CD4-positive, alpha-beta memory T cell (primary cell): Measurements from ENCODE around the gene KCTD19. TPM values are rescaled to one million over a fixed set of nuclear protein-coding genes. Genes with fewer than 3 reads are reported as not detected.

Source experiments
- CTCF ChIA-PET: fragments of 350-600 bp; sonication (Branson Sonifier 250); formaldehyde crosslinking; loops from one replicate; lab custom pipeline; 2021; ENCODE audit warnings: inconsistent platforms; ENCODE audit not compliant: partially characterized antibody; lab: Charles Lee
- POLR2A ChIA-PET: fragments of 350-600 bp; sonication (Branson Sonifier 250); formaldehyde crosslinking; loops from one replicate; lab custom pipeline; 2021; ENCODE audit not compliant: partially characterized antibody; lab: Charles Lee
- DNase-seq, 5 donors: peaks; one replicate each; pipeline versions ENCODE4 v3.0.0 to v3.0.0-alpha.2; 2020 to 2022; ENCODE audit warnings: mixed read lengths in 1 of 5
- H3K27ac ChIP-seq: one replicate; pipeline ENCODE4 v1.7.0; 2013; ENCODE audit warnings: low read depth, low read length
- H3K27me3 ChIP-seq: 2 replicates; pipeline ENCODE4 v1.7.0; 2013; ENCODE audit warnings: mild to moderate bottlenecking, low read length, moderate library complexity; ENCODE audit not compliant: insufficient read depth
- H3K36me3 ChIP-seq: 2 replicates; pipeline ENCODE4 v1.7.0; 2013; ENCODE audit warnings: mild to moderate bottlenecking, low read length, moderate library complexity; ENCODE audit not compliant: insufficient read depth
- H3K4me1 ChIP-seq: 2 replicates; pipeline ENCODE4 v1.7.0; 2013; ENCODE audit warnings: mild to moderate bottlenecking, low read length, moderate library complexity; ENCODE audit not compliant: insufficient read depth
- H3K4me3 ChIP-seq, 2 donors: one replicate each; pipeline ENCODE4 v1.7.0; 2013; ENCODE audit warnings: low read length in 2 of 2, mild to moderate bottlenecking in 1 of 2
- H3K9me3 ChIP-seq, 2 donors: one replicate each; pipeline ENCODE4 v1.7.0; 2013; ENCODE audit warnings: low read length in 2 of 2, control low read depth in 1 of 2; ENCODE audit not compliant: control insufficient read depth in 1 of 2
- H3K27ac Mint-ChIP-seq, 7 donors: one replicate each; pipeline ENCODE4 v1.8.0; 2020 to 2021; ENCODE audit warnings: mixed read lengths in 7 of 7, mild to moderate bottlenecking in 6 of 7, inconsistent platforms in 3 of 7, moderate library complexity in 3 of 7
- H3K27me3 Mint-ChIP-seq, 2 donors: one replicate each; pipeline ENCODE4 v1.8.0; 2020 to 2021; ENCODE audit warnings: mixed read lengths in 2 of 2
- H3K36me3 Mint-ChIP-seq, 2 donors: one replicate each; pipeline ENCODE4 v1.8.0; 2020 to 2021; ENCODE audit warnings: mixed read lengths in 2 of 2, inconsistent platforms in 1 of 2, mild to moderate bottlenecking in 1 of 2
- H3K4me1 Mint-ChIP-seq, 4 donors: one replicate each; pipeline ENCODE4 v1.8.0; 2020 to 2021; ENCODE audit warnings: mixed read lengths in 4 of 4, mild to moderate bottlenecking in 1 of 4
- H3K4me3 Mint-ChIP-seq, 8 donors: one replicate each; pipeline ENCODE4 v1.8.0; 2020 to 2021; ENCODE audit warnings: mixed read lengths in 8 of 8, mild to moderate bottlenecking in 7 of 8, moderate library complexity in 6 of 8, inconsistent platforms in 3 of 8
- H3K9me3 Mint-ChIP-seq, 8 donors: one replicate each; pipeline ENCODE4 v1.8.0; 2020 to 2021; ENCODE audit warnings: mixed read lengths in 8 of 8, mild to moderate bottlenecking in 5 of 8, inconsistent platforms in 3 of 8, moderate library complexity in 1 of 8
- intact Hi-C: fragments of 100-400 bp; cut with micrococcal nuclease; formaldehyde crosslinking; loops from one replicate; pipeline ENCODE4 v1.15.1; 2023
- polyA plus RNA-seq, 2 donors: library from polyadenylated mRNA; unstranded; fragments of 300-500 nt; fragmentation: Illumina TruSeq; gene quantifications; one replicate each; pipeline ENCODE4 v1.2.3, GENCODE V29; 2021
- total RNA-seq, 2 experiments: library from RNA; stranded (reverse); gene quantifications; one replicate each; pipeline ENCODE4 v1.2.3, GENCODE V29; 2021

KCTD19 gene
- total and polyA plus RNA-seq, 4 experiments from 2014 or later = 0.10 TPM; not detected in 3

DNA sequence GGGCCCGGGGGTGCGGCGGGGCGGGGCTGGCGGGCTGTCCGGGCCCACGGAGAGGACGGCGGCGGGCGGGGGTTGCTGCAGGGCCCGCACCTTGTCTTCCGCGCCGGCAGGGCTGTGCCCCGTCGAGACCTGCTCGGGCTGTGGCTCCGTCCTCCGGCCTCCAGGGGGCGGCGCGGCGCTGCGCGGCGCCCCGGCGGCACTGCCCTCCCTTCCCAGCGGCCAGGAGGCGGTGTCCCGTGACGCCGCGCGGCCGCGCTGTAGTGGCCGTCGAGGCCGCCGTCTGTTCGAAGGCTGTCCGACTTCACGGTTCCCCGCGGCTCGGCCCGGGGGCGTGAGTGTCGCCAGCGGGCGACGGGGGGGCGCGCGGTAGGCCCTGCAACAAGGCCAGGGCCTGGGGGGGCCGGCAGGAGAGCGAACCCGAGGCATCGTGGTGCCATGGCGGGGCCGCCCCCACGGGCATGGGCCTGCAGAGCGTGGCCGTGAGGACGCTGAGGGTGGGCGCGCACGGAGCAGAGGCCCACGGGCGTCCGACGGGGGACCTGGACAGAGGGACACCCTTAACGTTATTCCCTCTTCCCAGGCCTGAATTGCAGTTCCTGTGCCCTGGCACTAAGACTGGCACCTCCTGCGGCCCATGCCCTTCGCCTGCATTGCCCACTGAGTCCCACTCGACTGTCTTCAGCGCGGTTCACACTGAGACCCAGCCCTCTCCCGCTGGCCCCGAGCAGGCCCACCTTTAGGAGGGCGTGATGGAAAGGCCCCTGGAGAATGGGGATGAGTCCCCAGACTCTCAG is 47.0 kb downstream of the KCTD19 start, which contains the start of gene PLEKHG4:
Gene PLEKHG4, plus strand, starts transcription at position 237 of the 794 bp plus-strand sequence. Its CDS starts 513 bp downstream, at position 750.
- ChIA-PET CTCF (interaction anchor here (0.8 to 1.4 kb wide), 3 partner anchors 10 to 78 kb away, joined by 3 read pairs; no protein-coding TSS in a partner anchor), POLR2A (interaction anchor here (1.0 to 2.0 kb wide), 5 partner anchors 19 to 97 kb away, joined by 3 to 5 read pairs (median 4); partner anchors contain the start of genes SLC9A5 and TMEM208)
- Histone ChIP-seq H3K36me3 (no peaks in the 10 kb centered on the region), H3K27ac (peak within 1 kb of the TSS; percentile 40), H3K27me3 (no peaks in the 10 kb centered on the region), H3K4me1 (peaks cover 20% of the 10 kb centered on the region), H3K9me3 (no peaks in the 10 kb centered on the region), H3K4me3 (peak within 1 kb of the TSS; percentile 52 to 68)
- peak; percentile 74 to 80 (median 78) for DNase-seq
- intact Hi-C loops = loop anchor here (1.0 to 5.0 kb wide), 4 partner anchors 32 to 186 kb away; partner anchors contain the start of genes FHOD1 and TMEM208
- Mint-ChIP-seq H3K9me3 (no peaks in the 10 kb centered on the region), H3K4me1 (peaks cover 3 to 26% (median 15%) of the 10 kb centered on the region in 4 donors), H3K36me3 (peaks cover 4 to 15% of the 10 kb centered on the region in 2 donors), H3K27ac (peak within 1 kb of the TSS; percentile 57 to 92 (median 78)), H3K4me3 (peak within 1 kb of the TSS; percentile 81 to 89 (median 84)), H3K27me3 (no peaks in the 10 kb centered on the region)

GRCh38 chr16:67278773-67279295 is 47.7 kb downstream of the KCTD19 start:
- POLR2A ChIA-PET = interaction anchor here (0.9 to 1.3 kb wide), 6 partner anchors 12 to 96 kb away, joined by 3 to 4 read pairs (median 4); partner anchors contain the start of genes SLC9A5 and TMEM208
- CTCF ChIA-PET = interaction anchor here (0.9 to 1.4 kb wide), 7 partner anchors 11 to 261 kb away, joined by 3 to 5 read pairs (median 3); partner anchors contain the start of genes FHOD1 and TMEM208
- Histone ChIP-seq H3K27me3 (no peaks in the 10 kb centered on the region), H3K4me3 (peak overlapping the region; percentile 52 to 68), H3K4me1 (peaks cover 20% of the 10 kb centered on the region), H3K27ac (peak overlapping the region; percentile 40), H3K36me3 (no peaks in the 10 kb centered on the region), H3K9me3 (no peaks in the 10 kb centered on the region)
- peak overlapping the region; percentile 57 to 92 (median 78) for H3K27ac Mint-ChIP-seq
- H3K9me3 Mint-ChIP-seq = no peaks in the 10 kb centered on the region
- intact Hi-C loops = loop anchor here (1.0 to 5.0 kb wide), 4 partner anchors 32 to 186 kb away; partner anchors contain the start of genes FHOD1 and TMEM208
- H3K36me3 Mint-ChIP-seq = peaks cover 4 to 16% of the 10 kb centered on the region in 2 donors
- peak in 3 of 5 donors; percentile 27 to 63 (median 34) for DNase-seq
- H3K4me3 Mint-ChIP-seq = peak overlapping the region; percentile 81 to 89 (median 84)
- no peaks in the 10 kb centered on the region for H3K27me3 Mint-ChIP-seq
- peaks cover 3 to 26% (median 15%) of the 10 kb centered on the region in 4 donors for H3K4me1 Mint-ChIP-seq

GRCh38 chr16:67277999-67278772 is 48.4 kb downstream of the KCTD19 start:
- H3K36me3 Mint-ChIP-seq = peaks cover 4 to 16% of the 10 kb centered on the region in 2 donors
- H3K27me3 Mint-ChIP-seq = no peaks in the 10 kb centered on the region
- peaks cover 3 to 26% (median 13%) of the 10 kb centered on the region in 4 donors for H3K4me1 Mint-ChIP-seq
- H3K9me3 ChIP-seq = no peaks in the 10 kb centered on the region
- CTCF ChIA-PET = interaction anchor here (0.9 to 1.4 kb wide), 7 partner anchors 10 to 260 kb away, joined by 3 to 5 read pairs (median 3); partner anchors contain the start of genes FHOD1 and TMEM208
- H3K27me3 ChIP-seq = no peaks in the 10 kb centered on the region
- H3K9me3 Mint-ChIP-seq = no peaks in the 10 kb centered on the region
- H3K27ac Mint-ChIP-seq = peak overlapping the region in 6 of 7 donors; percentile 9 to 92 (median 78)
- H3K4me3 ChIP-seq = peak overlapping the region; percentile 52 to 68
- DNase-seq = no peak
- H3K27ac ChIP-seq = peak overlapping the region; percentile 40
- POLR2A ChIA-PET = interaction anchor here (0.9 to 1.3 kb wide), 6 partner anchors 12 to 96 kb away, joined by 3 to 4 read pairs (median 4); partner anchors contain the start of genes SLC9A5 and TMEM208
- H3K36me3 ChIP-seq = no peaks in the 10 kb centered on the region
- intact Hi-C loops = loop anchor here (2.0 to 5.0 kb wide), 2 partner anchors 51 to 119 kb away; partner anchors contain the start of gene TMEM208
- peak overlapping the region; percentile 81 to 89 (median 84) for H3K4me3 Mint-ChIP-seq
- H3K4me1 ChIP-seq = peaks cover 20% of the 10 kb centered on the region

GRCh38 chr16:67277294-67277998 is 49.1 kb downstream of the KCTD19 start:
- H3K27ac Mint-ChIP-seq = peak overlapping the region in 4 of 7 donors; percentile 27 to 68 (median 60)
- H3K9me3 ChIP-seq = no peaks in the 10 kb centered on the region
- no peaks in the 10 kb centered on the region for H3K36me3 ChIP-seq
- POLR2A ChIA-PET = no interaction called here
- DNase-seq = no peak
- peaks cover 3 to 26% (median 13%) of the 10 kb centered on the region in 4 donors for H3K4me1 Mint-ChIP-seq
- intact Hi-C loops = loop anchor here (5.0 kb wide), 1 partner anchor 120 kb away; no protein-coding TSS in a partner anchor
- CTCF ChIA-PET = interaction anchor here (1.1 to 1.2 kb wide), 2 partner anchors 10 to 50 kb away, joined by 4 to 5 read pairs; partner anchors contain the start of gene TMEM208
- H3K27me3 Mint-ChIP-seq = no peaks in the 10 kb centered on the region
- H3K36me3 Mint-ChIP-seq = peaks cover 4 to 16% of the 10 kb centered on the region in 2 donors
- no peaks in the 10 kb centered on the region for H3K27me3 ChIP-seq
- no peaks in the 10 kb centered on the region for H3K9me3 Mint-ChIP-seq
- H3K27ac ChIP-seq = no peak overlapping the region
- H3K4me3 ChIP-seq = no peak overlapping the region
- H3K4me1 ChIP-seq = peaks cover 20% of the 10 kb centered on the region
- H3K4me3 Mint-ChIP-seq = peak overlapping the region in 7 of 8 donors; percentile 15 to 73 (median 32)

DNA sequence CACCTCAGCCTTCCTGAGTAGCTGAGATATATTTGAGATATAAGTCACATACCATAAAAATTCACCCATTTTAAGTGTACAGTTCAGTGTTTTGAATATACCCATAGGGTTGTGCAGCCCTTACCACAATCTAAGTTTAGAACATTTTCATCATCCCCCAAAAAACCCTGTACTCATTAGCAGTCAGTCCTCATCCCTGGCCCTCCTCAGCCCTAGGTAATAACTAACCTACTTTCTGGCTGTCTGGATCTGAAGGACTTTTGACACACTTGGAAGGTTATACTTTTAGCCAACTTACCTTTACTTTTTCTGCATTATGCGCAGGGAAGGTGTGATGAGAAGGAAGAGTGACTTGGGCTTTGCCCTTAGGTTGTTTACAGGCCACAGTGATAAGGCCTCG is 51.2 kb downstream of the KCTD19 start:
- no peak overlapping the region for H3K4me3 Mint-ChIP-seq
- ChIA-PET CTCF (no interaction called here), POLR2A (no interaction called here)
- no peak for DNase-seq
- no peaks in the 10 kb centered on the region for H3K9me3 ChIP-seq
- no peak overlapping the region for H3K4me3 ChIP-seq
- H3K36me3 ChIP-seq = no peaks in the 10 kb centered on the region
- H3K9me3 Mint-ChIP-seq = no peaks in the 10 kb centered on the region
- intact Hi-C loops = loop anchor here (5.0 kb wide), 1 partner anchor 122 kb away; no protein-coding TSS in a partner anchor
- peaks cover 3 to 26% (median 13%) of the 10 kb centered on the region in 4 donors for H3K4me1 Mint-ChIP-seq
- H3K27ac ChIP-seq = no peak overlapping the region
- no peaks in the 10 kb centered on the region for H3K27me3 ChIP-seq
- H3K27ac Mint-ChIP-seq = peak overlapping the region in 1 of 7 donors; percentile 50
- H3K27me3 Mint-ChIP-seq = no peaks in the 10 kb centered on the region
- peaks cover 19% of the 10 kb centered on the region for H3K4me1 ChIP-seq
- peaks cover 4 to 16% of the 10 kb centered on the region in 2 donors for H3K36me3 Mint-ChIP-seq

- Histone ChIP-seq H3K4me1 (no peaks in the 10 kb centered on the region), H3K36me3 (no peaks in the 10 kb centered on the region), H3K4me3 (no peak overlapping the region), H3K27ac (no peak overlapping the region), H3K27me3 (no peaks in the 10 kb centered on the region), H3K9me3 (no peaks in the 10 kb centered on the region)
- H3K27me3 Mint-ChIP-seq = no peaks in the 10 kb centered on the region
- ChIA-PET POLR2A (interaction anchor here (1.1 kb wide), 1 partner anchor 337 kb away, joined by 3 read pairs; the partner anchor contains the start of gene CIAO2B), CTCF (no interaction called here)
- DNase-seq = no peak
- intact Hi-C loops = no loop called here
- H3K9me3 Mint-ChIP-seq = no peaks in the 10 kb centered on the region
- no peak overlapping the region for H3K27ac Mint-ChIP-seq
- H3K4me3 Mint-ChIP-seq = no peak overlapping the region
- H3K36me3 Mint-ChIP-seq = peaks cover 4 to 9% of the 10 kb centered on the region in 2 donors
- H3K4me1 Mint-ChIP-seq = peaks cover 0 to 7% (median 2%) of the 10 kb centered on the region in 4 donors
Measured at GRCh38 chr16:67271446-67271845, 55.1 kb downstream of the KCTD19 start.
